CD14-positive monocyte (primary cell): ENCODE data around the gene APOF. TPM values are rescaled to one million over a fixed set of nuclear protein-coding genes. Genes with fewer than 3 reads are reported as not detected.
A peak's percentile ranks its signal among the peaks of the same experiment; 100 is the strongest.
"Not testable (repeated sequence)": the region's sequence is repeated elsewhere in the genome, so short reads cannot be mapped to it uniquely, and the experiment has no call there.

Source experiments
- DNase-seq, 3 donors: peaks; one replicate each; pipeline ENCODE4 v3.0.0-alpha.2; 2011 to 2022
- H2AFZ ChIP-seq: 2 replicates; pipeline ENCODE4 v1.6.0; 2012; ENCODE audit warnings: mild to moderate bottlenecking, low read depth, low read length, inconsistent platforms; ENCODE audit not compliant: insufficient read depth, poor library complexity, severe bottlenecking
- H3K27ac ChIP-seq, 2 donors: 1 replicate in 1 of 2; 2 replicates in 1 of 2; pipeline ENCODE4 v1.5.1; 2012 to 2013; ENCODE audit warnings: low read length in 2 of 2, control low read depth in 1 of 2, inconsistent platforms in 1 of 2, low read depth in 1 of 2, mild to moderate bottlenecking in 1 of 2
- H3K27me3 ChIP-seq, 2 donors: one replicate each; pipeline versions ENCODE4 v1.6.0 to v1.6.1; 2011 to 2013; ENCODE audit warnings: low read length in 2 of 2; ENCODE audit not compliant: control insufficient read depth in 2 of 2, insufficient read depth in 2 of 2
- H3K36me3 ChIP-seq, 2 donors: replicated peaks in 1 of 2; 1 replicate in 1 of 2; 2 replicates in 1 of 2; pipeline versions ENCODE4 v1.5.1 to v1.6.1; 2012 to 2013; ENCODE audit warnings: low read length in 2 of 2, control low read depth in 1 of 2, inconsistent platforms in 1 of 2, mild to moderate bottlenecking in 1 of 2; ENCODE audit not compliant: insufficient read depth in 2 of 2, control insufficient read depth in 1 of 2
- H3K4me1 ChIP-seq, 2 donors: 1 replicate in 1 of 2; 2 replicates in 1 of 2; pipeline versions ENCODE4 v1.5.1 to v1.6.1; 2012 to 2013; ENCODE audit warnings: low read length in 2 of 2, control low read depth in 1 of 2, inconsistent platforms in 1 of 2, mild to moderate bottlenecking in 1 of 2, moderate library complexity in 1 of 2; ENCODE audit not compliant: insufficient read depth in 2 of 2, control insufficient read depth in 1 of 2
- H3K4me2 ChIP-seq: replicated peaks from 2 replicates; pipeline ENCODE3; 2012; ENCODE audit warnings: low read length, moderate library complexity, mild to moderate bottlenecking; ENCODE audit not compliant: poor library complexity, severe bottlenecking; ENCODE audit errors: extremely low read depth
- H3K4me3 ChIP-seq, 3 experiments: fragments of 200-600 bp in 1 of 3; sonication (generic) in 1 of 3; replicated peaks in 1 of 3; 1 replicate in 2 of 3; 2 replicates in 1 of 3; pipeline ENCODE4 v1.5.1; 2011 to 2013; ENCODE audit warnings: low read length in 3 of 3, mild to moderate bottlenecking in 3 of 3, control low read depth in 2 of 3, low read depth in 2 of 3, inconsistent platforms in 1 of 3, moderate library complexity in 1 of 3
- H3K79me2 ChIP-seq: 2 replicates; pipeline ENCODE4 v1.6.0; 2012; ENCODE audit warnings: mild to moderate bottlenecking, control low read depth, inconsistent platforms, low read length, moderate library complexity; ENCODE audit not compliant: insufficient read depth
- H3K9ac ChIP-seq: 2 replicates; pipeline ENCODE4 v1.6.0; 2017; ENCODE audit warnings: low read length, mild to moderate bottlenecking; ENCODE audit not compliant: insufficient read depth, poor library complexity, severe bottlenecking
- H3K9me3 ChIP-seq, 2 donors: replicated peaks in 1 of 2; 1 replicate in 1 of 2; 2 replicates in 1 of 2; pipeline versions ENCODE4 v1.5.1 to v1.6.1; 2012 to 2013; ENCODE audit warnings: low read length in 2 of 2, control low read depth in 1 of 2; ENCODE audit not compliant: control insufficient read depth in 1 of 2, insufficient read depth in 1 of 2
- H4K20me1 ChIP-seq: 2 replicates; pipeline ENCODE4 v1.6.0; 2012; ENCODE audit warnings: mild to moderate bottlenecking, low read length, control low read depth, moderate library complexity; ENCODE audit not compliant: insufficient read depth
- H3K27ac Mint-ChIP-seq, 7 donors: one replicate each; pipeline ENCODE4 v1.8.0; 2020; ENCODE audit warnings: mild to moderate bottlenecking in 7 of 7, mixed read lengths in 7 of 7, moderate library complexity in 6 of 7, inconsistent platforms in 2 of 7
- H3K27me3 Mint-ChIP-seq, 3 donors: one replicate each; pipeline ENCODE4 v1.8.0; 2021 to 2022; ENCODE audit warnings: low read depth in 3 of 3, mild to moderate bottlenecking in 3 of 3, mixed read lengths in 3 of 3, moderate library complexity in 3 of 3, inconsistent platforms in 1 of 3
- H3K36me3 Mint-ChIP-seq, 2 donors: one replicate each; pipeline ENCODE4 v1.8.0; 2020; ENCODE audit warnings: mixed read lengths in 2 of 2, inconsistent platforms in 1 of 2, mild to moderate bottlenecking in 1 of 2
- H3K4me1 Mint-ChIP-seq: one replicate; pipeline ENCODE4 v1.8.0; 2020; ENCODE audit warnings: mild to moderate bottlenecking, mixed read lengths
- H3K4me3 Mint-ChIP-seq, 2 donors: one replicate each; pipeline ENCODE4 v1.8.0; 2020; ENCODE audit warnings: mild to moderate bottlenecking in 2 of 2, mixed read lengths in 2 of 2, moderate library complexity in 1 of 2
- H3K9me3 Mint-ChIP-seq, 7 donors: one replicate each; pipeline ENCODE4 v1.8.0; 2020 to 2022; ENCODE audit warnings: mixed read lengths in 7 of 7, mild to moderate bottlenecking in 6 of 7, moderate library complexity in 6 of 7, inconsistent platforms in 2 of 7
- WGBS: methylation state at CpG from one replicate; pipeline ENCODE4 v1.1.5; 2013; ENCODE audit warnings: missing lambda C conversion rate; ENCODE audit not compliant: insufficient coverage; 5-methylcytosine and 5-hydroxymethylcytosine counted together
- intact Hi-C, 2 donors: fragments of 100-400 bp; cut with micrococcal nuclease; formaldehyde crosslinking; loops; one replicate each; pipeline versions ENCODE4 v1.15.0 to v1.15.1; 2023
- polyA plus RNA-seq, 3 donors: library from polyadenylated mRNA; depleted of rRNA in 1 of 3; unstranded in 2 of 3; stranded (reverse) in 1 of 3; fragments of 300-500 nt in 2 of 3; fragments of >200 nt in 1 of 3; fragmentation: Illumina TruSeq in 2 of 3; gene quantifications; 1 replicate in 2 of 3; 2 replicates in 1 of 3; pipeline ENCODE4 v1.2.3, GENCODE V29; 2012 to 2021
- TF ChIP-seq, protein P1 (sequence below): fragments of 200-600 bp; IDR thresholded peaks from one replicate; pipeline ENCODE4 v1.8.0; 2022; ENCODE audit warnings: antibody characterized with exemption, mild to moderate bottlenecking

Gene APOF
- polyA plus RNA-seq, 3 donors, result not detected

DNA sequence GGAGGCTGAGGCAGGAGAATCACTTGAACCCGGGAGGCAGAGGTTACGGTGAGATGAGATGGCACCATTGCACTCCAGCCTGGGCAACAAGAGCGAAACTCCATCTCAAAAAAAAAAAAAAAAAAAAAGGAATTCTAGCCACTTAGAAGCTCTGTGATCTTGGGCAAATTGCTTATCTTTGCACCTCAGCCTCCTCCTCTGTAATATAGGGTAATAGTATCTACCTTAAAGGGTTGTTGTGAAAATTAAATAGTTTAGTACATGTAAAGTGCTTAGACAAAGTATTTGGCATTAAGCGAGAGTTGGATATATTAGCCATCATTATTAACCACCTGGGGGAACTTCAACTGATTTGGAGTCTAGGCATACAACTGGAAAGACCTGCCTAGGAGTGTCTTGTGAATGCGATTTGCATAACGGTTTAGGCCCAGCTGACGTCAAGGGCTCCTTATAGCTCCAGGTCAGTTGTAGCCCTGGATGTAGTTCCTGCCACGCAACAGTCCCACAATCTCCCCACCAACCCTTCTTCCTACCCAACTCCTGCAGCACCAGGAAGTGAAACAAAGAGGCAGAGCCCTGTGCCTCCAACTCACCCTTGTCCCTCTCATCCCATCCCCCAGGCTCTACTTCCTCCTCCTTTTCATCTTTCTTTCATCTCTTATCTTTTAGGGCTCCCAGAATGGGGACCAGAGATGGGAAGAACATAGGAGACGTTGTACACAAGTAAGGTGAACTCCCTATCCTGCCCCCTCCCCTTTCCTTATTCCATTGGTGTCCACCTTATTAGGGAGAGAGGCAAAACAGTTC, 26.1 kb downstream of the APOF start:
- H4K20me1 ChIP-seq, result no peaks in the 10 kb centered on the region
- H2AFZ ChIP-seq, result peak overlapping the region; percentile 33
- TF ChIP-seq, protein P1, sequence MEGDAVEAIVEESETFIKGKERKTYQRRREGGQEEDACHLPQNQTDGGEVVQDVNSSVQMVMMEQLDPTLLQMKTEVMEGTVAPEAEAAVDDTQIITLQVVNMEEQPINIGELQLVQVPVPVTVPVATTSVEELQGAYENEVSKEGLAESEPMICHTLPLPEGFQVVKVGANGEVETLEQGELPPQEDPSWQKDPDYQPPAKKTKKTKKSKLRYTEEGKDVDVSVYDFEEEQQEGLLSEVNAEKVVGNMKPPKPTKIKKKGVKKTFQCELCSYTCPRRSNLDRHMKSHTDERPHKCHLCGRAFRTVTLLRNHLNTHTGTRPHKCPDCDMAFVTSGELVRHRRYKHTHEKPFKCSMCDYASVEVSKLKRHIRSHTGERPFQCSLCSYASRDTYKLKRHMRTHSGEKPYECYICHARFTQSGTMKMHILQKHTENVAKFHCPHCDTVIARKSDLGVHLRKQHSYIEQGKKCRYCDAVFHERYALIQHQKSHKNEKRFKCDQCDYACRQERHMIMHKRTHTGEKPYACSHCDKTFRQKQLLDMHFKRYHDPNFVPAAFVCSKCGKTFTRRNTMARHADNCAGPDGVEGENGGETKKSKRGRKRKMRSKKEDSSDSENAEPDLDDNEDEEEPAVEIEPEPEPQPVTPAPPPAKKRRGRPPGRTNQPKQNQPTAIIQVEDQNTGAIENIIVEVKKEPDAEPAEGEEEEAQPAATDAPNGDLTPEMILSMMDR, result no peak
- intact Hi-C loops, result loop anchor here in 1 of 2 donors (10.0 kb wide), 1 partner anchor 128 kb away; the partner anchor contains the start of gene SPRYD4
- peaks cover 0 to 3% (median 2%) of the 10 kb centered on the region in 3 donors for H3K27me3 Mint-ChIP-seq
- H3K79me2 ChIP-seq, result peaks cover 17% of the 10 kb centered on the region
- peaks cover 8 to 15% of the 10 kb centered on the region in 2 donors for H3K36me3 Mint-ChIP-seq
- peak overlapping the region; percentile 6 to 59 for H3K4me3 Mint-ChIP-seq
- H3K4me2 ChIP-seq, result peak overlapping the region; percentile 63
- no peaks in the 10 kb centered on the region for H3K27me3 ChIP-seq
- peaks cover 62% of the 10 kb centered on the region for H3K4me1 Mint-ChIP-seq
- peaks cover 64 to 67% of the 10 kb centered on the region in 2 donors for H3K4me1 ChIP-seq
- H3K27ac Mint-ChIP-seq, result peak overlapping the region; percentile 81 to 95 (median 92)
- peaks cover 0 to 3% (median 0%) of the 10 kb centered on the region in 7 donors for H3K9me3 Mint-ChIP-seq
- peak; percentile 81 to 98 (median 87) for DNase-seq
- H3K36me3 ChIP-seq, result peaks cover 6 to 8% of the 10 kb centered on the region in 2 donors
- H3K9me3 ChIP-seq, result no peaks in the 10 kb centered on the region
- peak overlapping the region; percentile 73 to 86 for H3K27ac ChIP-seq
- no CpG with 5 or more reads among the region's 9 CpGs for WGBS
- no peak overlapping the region for H3K9ac ChIP-seq
- peak overlapping the region in 1 of 3 experiments; percentile 43 for H3K4me3 ChIP-seq

DNA sequence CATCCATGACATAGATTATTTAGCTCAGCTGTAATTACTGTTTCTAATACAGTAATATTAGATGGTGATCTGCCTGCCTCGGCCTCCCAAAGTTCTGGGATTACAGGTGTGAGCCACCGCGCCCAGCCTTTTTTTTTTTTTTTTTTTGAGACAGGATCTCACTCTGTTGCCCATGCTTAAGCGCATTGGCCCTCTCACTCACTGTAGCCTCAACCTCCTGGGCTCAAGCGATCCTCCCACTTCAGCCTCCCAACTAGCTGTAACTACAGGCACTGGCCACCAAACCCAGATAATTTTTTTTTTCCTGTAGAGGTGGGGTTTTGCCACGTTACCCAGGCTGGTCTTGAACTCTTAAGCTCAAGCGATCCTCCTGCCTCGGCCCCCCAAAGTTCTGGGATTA, 27.1 kb downstream of the APOF start:
- peaks cover 3 to 10% of the 10 kb centered on the region in 2 donors for H3K36me3 Mint-ChIP-seq
- H3K27ac Mint-ChIP-seq, result peak overlapping the region in 6 of 7 donors; percentile 45 to 93 (median 92)
- H3K4me2 ChIP-seq, result not testable (repeated sequence)

More for the DNA sequence above, 27.1 kb downstream of the APOF start:
- H3K9me3 ChIP-seq, H3K27me3 Mint-ChIP-seq, DNase-seq, H3K9ac ChIP-seq, H3K4me3 ChIP-seq, H3K36me3 ChIP-seq, H4K20me1 ChIP-seq, H3K4me3 Mint-ChIP-seq, H2AFZ ChIP-seq, H3K27me3 ChIP-seq, H3K9me3 Mint-ChIP-seq: not testable (repeated sequence)
- H3K79me2 ChIP-seq, result peaks cover 17% of the 10 kb centered on the region
- no CpG with 5 or more reads among the region's 8 CpGs for WGBS
- H3K27ac ChIP-seq, result peak overlapping the region; percentile 73 to 86
- peaks cover 64 to 67% of the 10 kb centered on the region in 2 donors for H3K4me1 ChIP-seq
- intact Hi-C loops, result loop anchor here in 1 of 2 donors (10.0 kb wide), 1 partner anchor 129 kb away; the partner anchor contains the start of gene SPRYD4
- peaks cover 66% of the 10 kb centered on the region for H3K4me1 Mint-ChIP-seq
